ENCODE results near the gene NOBOX.
A peak's percentile ranks its signal among the peaks of the same experiment; 100 is the strongest.

Gene NOBOX

DNA sequence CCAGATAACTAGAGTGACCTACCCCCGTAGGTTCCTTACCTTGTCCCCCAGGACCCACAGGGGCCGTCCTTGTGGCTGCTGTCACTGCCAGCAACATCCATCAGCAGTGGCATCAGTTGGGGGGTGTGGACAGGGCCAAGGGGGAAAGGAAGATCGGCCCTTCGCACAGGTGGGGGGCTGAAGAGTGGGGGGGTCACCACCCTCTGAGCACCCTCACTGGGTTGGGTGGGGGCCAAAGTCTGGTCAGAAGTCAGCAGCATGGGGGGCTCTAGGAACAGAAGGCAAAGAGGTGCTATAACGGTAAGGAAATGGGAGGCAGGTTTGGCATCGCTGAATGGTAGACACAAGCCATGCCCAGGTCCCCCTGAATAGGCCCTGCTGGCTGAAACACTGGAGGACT, 4.6 kb downstream of the NOBOX start:
- no peak for TF ChIP-seq CTCF (IDR thresholded peaks at IDR 0.05; ENCODE audit: insufficient read depth, low read length, missing control alignments)
- CTCF ChIA-PET = no interaction called here
- POLR2A ChIA-PET = no interaction called here
- no peak overlapping the region for H3K4me3 ChIP-seq (ENCODE audit: low read depth, low read length)
- DNase-seq (ENCODE audit: low read depth, low spot score) = no peak

GRCh38 chr7:144398291-144398690, 5.2 kb downstream of the NOBOX start:
- no peak overlapping the region for H3K4me3 ChIP-seq (ENCODE audit: low read depth, low read length)
- TF ChIP-seq CTCF (IDR thresholded peaks at IDR 0.05; ENCODE audit: insufficient read depth, low read length, missing control alignments) = no peak
- POLR2A ChIA-PET = no interaction called here
- CTCF ChIA-PET = no interaction called here
- no peak for DNase-seq (ENCODE audit: low read depth, low spot score)

DNA sequence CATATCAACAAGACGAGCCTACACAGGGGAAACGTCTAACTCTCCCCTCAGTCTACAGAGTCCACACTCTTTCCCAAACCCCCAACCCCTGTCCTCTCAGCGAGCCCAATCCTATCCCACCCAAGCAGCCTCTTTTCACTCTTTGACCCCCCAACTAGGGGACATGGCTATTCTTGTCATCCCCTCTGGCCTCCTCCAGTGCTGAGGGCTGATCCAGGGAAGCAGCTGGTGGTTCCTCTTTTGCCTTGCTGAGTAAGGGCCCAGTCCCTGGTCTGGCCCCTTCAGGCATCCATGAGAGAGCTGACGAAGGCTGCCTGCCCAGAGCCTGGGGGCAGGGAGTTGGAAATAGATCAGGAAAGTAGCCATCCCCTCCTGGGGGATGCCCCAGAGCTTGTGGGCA, 6.4 kb downstream of the NOBOX start:
- POLR2A ChIA-PET = no interaction called here
- H3K4me3 ChIP-seq (ENCODE audit: low read depth, low read length) = no peak overlapping the region
- TF ChIP-seq CTCF (IDR thresholded peaks at IDR 0.05; ENCODE audit: insufficient read depth, low read length, missing control alignments) = no peak
- no peak for DNase-seq (ENCODE audit: low read depth, low spot score)
- CTCF ChIA-PET = no interaction called here

DNA sequence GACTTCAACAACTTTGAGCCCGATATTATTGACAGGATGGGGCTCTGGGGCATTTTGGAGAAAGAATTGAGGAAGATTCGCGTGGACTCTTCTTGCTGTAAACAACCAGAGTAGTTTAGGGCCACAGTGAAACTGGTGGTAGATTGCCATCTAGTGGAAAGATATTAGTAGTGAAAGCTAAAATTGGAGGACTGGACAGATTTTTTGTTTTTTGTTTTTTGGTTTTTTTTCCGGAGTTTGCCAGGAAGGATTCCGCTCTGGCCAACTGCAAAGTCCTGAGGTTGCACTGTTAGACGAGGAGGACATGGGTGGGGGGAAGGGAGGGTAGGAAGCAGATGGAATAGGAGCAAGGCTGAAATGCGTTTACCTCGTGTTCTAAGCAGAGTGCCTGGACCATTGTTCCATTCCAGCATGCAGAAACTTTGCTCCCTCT, 11.7 kb downstream of the NOBOX start:
- DNase-seq (ENCODE audit: low read depth, low spot score) = no peak
- TF ChIP-seq CTCF (IDR thresholded peaks at IDR 0.05; ENCODE audit: insufficient read depth, low read length, missing control alignments) = peak; percentile 43
- ChIA-PET CTCF (interaction anchor here (1.0 to 2.1 kb wide), 7 partner anchors 8 to 215 kb away, joined by 3 to 6 read pairs (median 4); partner anchors contain the start of gene NOBOX), POLR2A (no interaction called here)
- H3K4me3 ChIP-seq (ENCODE audit: low read depth, low read length) = peak overlapping the region; percentile 26; the same call in 1 of the 2 replicates

DNA sequence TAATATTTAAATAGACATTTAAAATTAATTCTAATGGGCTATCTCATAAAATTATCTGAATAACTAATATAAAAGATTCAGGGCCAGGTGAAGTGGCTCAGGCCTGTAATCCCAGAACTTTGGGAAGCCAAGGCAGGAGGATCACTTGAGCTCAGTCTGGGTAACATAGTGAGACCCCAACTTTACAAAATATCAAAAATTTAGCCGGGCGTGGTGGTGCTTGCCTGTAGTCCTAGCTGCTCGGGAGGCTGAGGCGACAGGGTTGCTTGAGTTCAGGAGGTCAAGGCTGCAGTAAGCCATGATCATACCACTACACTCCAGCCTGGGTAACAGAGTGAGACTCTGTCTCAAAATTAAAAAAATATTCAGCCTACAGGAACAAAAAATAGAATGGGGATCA, 12.5 kb downstream of the NOBOX start:
- POLR2A ChIA-PET = no interaction called here
- DNase-seq (ENCODE audit: low read depth, low spot score) = no peak
- CTCF ChIA-PET = interaction anchor here (1.3 to 2.1 kb wide), 5 partner anchors 9 to 214 kb away, joined by 3 to 6 read pairs (median 4); partner anchors contain the start of gene NOBOX
- H3K4me3 ChIP-seq (ENCODE audit: low read depth, low read length) = no peak overlapping the region
- TF ChIP-seq CTCF (IDR thresholded peaks at IDR 0.05; ENCODE audit: insufficient read depth, low read length, missing control alignments) = no peak

DNA sequence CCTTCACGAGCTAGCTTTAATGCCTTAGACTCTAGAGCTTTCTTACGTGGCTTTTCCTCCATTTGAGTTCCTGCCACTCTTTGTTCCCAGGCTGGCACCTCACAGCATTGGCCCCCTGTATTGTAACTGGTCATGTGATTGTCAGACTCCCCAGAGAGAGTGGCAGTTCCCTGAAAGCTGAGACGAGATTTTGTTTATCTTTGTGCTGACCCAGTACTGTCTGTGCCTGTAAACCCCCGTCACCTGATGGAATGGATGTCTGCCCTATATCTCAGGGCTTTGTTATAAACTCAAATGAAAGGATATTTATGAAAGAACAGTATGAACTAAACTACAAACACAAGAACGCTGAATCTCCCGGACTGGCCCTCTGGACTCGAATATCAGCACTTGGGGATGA, 13.0 kb downstream of the NOBOX start:
- no peak for TF ChIP-seq CTCF (IDR thresholded peaks at IDR 0.05; ENCODE audit: insufficient read depth, low read length, missing control alignments)
- CTCF ChIA-PET = no interaction called here
- DNase-seq (ENCODE audit: low read depth, low spot score) = no peak
- no peak overlapping the region for H3K4me3 ChIP-seq (ENCODE audit: low read depth, low read length)
- POLR2A ChIA-PET = no interaction called here

Data from AG04449 (cell line).